ENCODE measurements around the gene FUS. TPM values are rescaled to one million over a fixed set of nuclear protein-coding genes. Genes with fewer than 3 reads are reported as not detected.

FUS gene
- total and polyA plus RNA-seq, 2 of the 13 experiments (the other 11 are each of a cell fraction or from before 2014, with no cell fraction given): 68.1 to 168 TPM

- no peak for TF ChIP-seq ZNF382 (CRISPR knock-in tag; IDR thresholded peaks at IDR 0.05; ENCODE audit: borderline replicate concordance)
- no peak for TF ChIP-seq POLR2G (IDR thresholded peaks at IDR 0.05; ENCODE audit: low read depth, low read length)
Observed at GRCh38 chr16:31130899-31131298, 49.0 kb upstream of the FUS start (continued).

DNA sequence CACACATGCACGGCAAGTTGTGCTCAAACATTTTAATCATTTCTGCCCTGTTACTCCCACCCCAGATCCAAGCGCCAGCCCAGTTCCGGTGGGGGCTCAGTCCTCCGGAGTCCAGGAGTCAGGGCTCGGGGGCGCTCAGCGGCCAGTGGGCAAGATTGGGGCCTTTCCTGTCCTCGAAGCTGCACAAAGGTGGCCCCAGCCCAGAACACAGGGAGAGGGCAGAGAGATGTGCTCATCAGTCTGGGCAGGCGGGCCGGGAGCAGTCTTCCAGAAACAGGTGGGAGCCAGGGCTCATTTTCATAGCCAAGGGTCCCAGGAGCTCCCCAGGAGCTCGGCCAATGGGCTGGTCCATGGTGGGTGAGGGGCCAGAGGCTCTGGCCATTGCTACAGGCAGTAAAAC is 48.5 kb upstream of the FUS start:
- Histone ChIP-seq H3K4me3 (replicated peaks in 1 of 3; ENCODE audit: insufficient read depth in 1 of 3, low read depth in 2 of 3, low read length in 3 of 3) (no peak overlapping the region), H4K20me1 (ENCODE audit: insufficient read depth, low read length) (no peaks in the 10 kb centered on the region), H3K79me2 (ENCODE audit: insufficient read depth, low read length) (no peaks in the 10 kb centered on the region), H3K9ac (ENCODE audit: insufficient read depth, low read depth, low read length) (no peak overlapping the region), H3K27ac (ENCODE audit: extremely low read length, insufficient read depth, low read length) (no peak overlapping the region), H2AFZ (ENCODE audit: low read length) (no peak overlapping the region), H3K4me1 (ENCODE audit: insufficient read depth, low read length) (peaks cover 29% of the 10 kb centered on the region), H3K27me3 (ENCODE audit: control insufficient read depth in 1 of 2, insufficient read depth in 2 of 2, low read length in 2 of 2) (peaks cover 2 to 3% of the 10 kb centered on the region in 2 experiments; a peak in 2 of 5 replicates), H3K9me3 (ENCODE audit: low read length) (no peaks in the 10 kb centered on the region), H3K36me3 (replicated peaks in 1 of 2; ENCODE audit: control insufficient read depth in 1 of 2, insufficient read depth in 2 of 2, low read length in 2 of 2) (peaks cover 17 to 18% of the 10 kb centered on the region in 2 experiments; a peak in 4 of 5 replicates), H3K4me2 (ENCODE audit: low read depth, low read length) (no peak overlapping the region)
- intact Hi-C loops (cut with micrococcal nuclease; ENCODE audit: unreplicated experiment) (no loop called here), in situ Hi-C loops (cut with HindIII; ENCODE audit: extremely low pct_ligation_motif_present, low pct_unique_long_range_greater_than_20kb) (no loop called here)
- DNase-seq (ENCODE audit: low spot score) (no peak), ATAC-seq (no peak), FAIRE-seq (no peak)
- CTCF ChIA-PET (ENCODE audit: low intra/inter-chr PET ratio, low total read pairs): no interaction called here
- no peak for TF ChIP-seq ZNF326 (CRISPR knock-in tag; IDR thresholded peaks at IDR 0.05; ENCODE audit: borderline replicate concordance)
- TF ChIP-seq ZNF720 (CRISPR knock-in tag; IDR thresholded peaks at IDR 0.05): no peak
- TF ChIP-seq, protein P1, sequence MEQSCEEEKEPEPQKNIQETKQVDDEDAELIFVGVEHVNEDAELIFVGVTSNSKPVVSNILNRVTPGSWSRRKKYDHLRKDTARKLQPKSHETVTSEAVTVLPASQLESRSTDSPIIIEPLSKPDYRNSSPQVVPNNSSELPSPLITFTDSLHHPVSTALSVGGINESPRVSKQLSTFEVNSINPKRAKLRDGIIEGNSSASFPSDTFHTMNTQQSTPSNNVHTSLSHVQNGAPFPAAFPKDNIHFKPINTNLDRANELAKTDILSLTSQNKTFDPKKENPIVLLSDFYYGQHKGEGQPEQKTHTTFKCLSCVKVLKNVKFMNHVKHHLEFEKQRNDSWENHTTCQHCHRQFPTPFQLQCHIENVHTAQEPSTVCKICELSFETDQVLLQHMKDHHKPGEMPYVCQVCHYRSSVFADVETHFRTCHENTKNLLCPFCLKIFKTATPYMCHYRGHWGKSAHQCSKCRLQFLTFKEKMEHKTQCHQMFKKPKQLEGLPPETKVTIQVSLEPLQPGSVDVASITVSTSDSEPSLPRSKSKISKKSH (CRISPR knock-in tag; IDR thresholded peaks at IDR 0.05; ENCODE audit: borderline replicate concordance): no peak
- TF ChIP-seq ZNF253 (CRISPR knock-in tag; IDR thresholded peaks at IDR 0.05; ENCODE audit: borderline replicate concordance): no peak
- TF ChIP-seq RORA (CRISPR knock-in tag; IDR thresholded peaks at IDR 0.05): no peak
- no peak for TF ChIP-seq DNMT1 (CRISPR knock-in tag; IDR thresholded peaks at IDR 0.05)
- TF ChIP-seq CCDC6 (CRISPR knock-in tag; IDR thresholded peaks at IDR 0.05): no peak
- no peak for TF ChIP-seq POLR2G (IDR thresholded peaks at IDR 0.05; ENCODE audit: low read depth, low read length)
- no peak for TF ChIP-seq SNAPC4 (CRISPR knock-in tag; IDR thresholded peaks at IDR 0.05)
- no peak for TF ChIP-seq NFIC (IDR thresholded peaks at IDR 0.05; ENCODE audit: low read length)
- TF ChIP-seq SP1 (IDR thresholded peaks at IDR 0.05): no peak
- TF ChIP-seq SP1 (CRISPR knock-in tag; IDR thresholded peaks at IDR 0.05): no peak
- no peak for TF ChIP-seq SNRNP70 (IDR thresholded peaks at IDR 0.05; ENCODE audit: low read depth, low read length)
- 98% methylated on average over 10 of the region's 11 CpGs for WGBS (ENCODE audit: low lambda C conversion rate)
- POLR2A ChIA-PET: interaction anchor here (1.7 to 4.2 kb wide), 2 partner anchors 14 kb away, joined by 8 to 17 read pairs; partner anchors contain the start of gene KAT8
- BruUV-seq (replicated peaks): no TSS peak

Data from HepG2 (cell line).